NCI-H524 (cell line): ENCODE data around the gene ZBTB7C.

Experiments used
- DNase-seq, 2 experiments: peaks; one replicate each; lab custom pipeline; 2025; lab: John Stamatoyannopoulos, UW

The ZBTB7C gene

DNA sequence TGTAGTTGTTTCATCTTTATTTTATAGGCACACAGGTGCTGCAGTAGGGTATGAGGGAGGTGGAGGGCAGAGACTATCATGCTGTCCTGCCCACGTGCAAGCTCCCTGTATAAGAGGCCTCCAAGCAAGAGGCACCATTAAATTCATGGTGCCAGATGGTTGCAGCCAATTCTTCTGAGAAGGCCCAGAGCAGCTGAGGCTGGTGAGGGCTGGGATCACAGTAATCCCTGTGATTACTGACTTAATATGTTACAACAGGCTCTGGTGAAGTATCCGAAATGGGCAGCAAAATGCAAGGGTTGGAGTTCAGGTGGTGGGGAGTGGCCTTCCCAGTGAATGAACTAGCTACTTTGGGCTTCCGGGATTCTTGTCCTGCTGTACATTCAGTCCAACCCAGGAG, 286.8 kb downstream of the ZBTB7C start:
- peak; percentile 97 for DNase-seq

DNA sequence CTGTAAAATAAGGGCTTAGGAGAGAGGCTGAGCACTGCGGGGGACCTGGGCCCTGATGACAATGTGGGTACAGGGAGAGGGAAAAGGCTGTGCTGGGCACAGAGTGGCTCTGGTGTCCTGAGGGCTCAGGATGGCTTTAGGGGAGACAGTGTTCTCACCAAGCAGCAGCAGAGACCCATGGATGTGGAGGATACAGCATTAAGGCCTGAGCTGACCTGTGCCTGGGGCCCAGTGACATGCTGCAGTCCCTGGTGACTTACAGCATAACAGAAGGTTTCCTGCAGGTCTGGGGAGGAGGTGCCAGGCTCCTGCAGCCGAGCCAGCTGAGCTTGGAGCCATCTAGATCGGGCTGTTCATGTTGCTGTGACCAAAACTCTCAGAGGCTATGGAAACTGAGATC, 287.4 kb downstream of the ZBTB7C start:
- peak in 1 of 2 experiments; percentile 41 for DNase-seq

DNA sequence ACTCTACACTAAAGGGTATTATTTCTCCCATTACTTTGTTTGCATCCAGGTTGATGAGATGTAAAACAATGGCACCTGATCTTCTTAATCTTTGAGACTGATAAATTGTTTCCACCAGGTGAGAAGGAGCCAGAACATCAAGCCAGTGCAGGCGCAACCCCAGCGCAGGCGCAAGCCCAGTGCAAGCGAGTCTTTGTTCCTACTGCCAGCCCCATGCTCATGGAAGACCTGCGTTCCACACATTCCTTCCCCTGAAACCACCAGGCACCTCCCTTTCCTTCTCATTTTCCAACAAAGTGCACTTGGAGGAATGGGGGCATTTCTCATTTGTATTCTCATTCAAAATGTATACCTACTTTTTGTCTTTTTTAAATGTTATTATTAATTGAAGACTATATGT, 290.0 kb downstream of the ZBTB7C start:
- no peak for DNase-seq

DNA sequence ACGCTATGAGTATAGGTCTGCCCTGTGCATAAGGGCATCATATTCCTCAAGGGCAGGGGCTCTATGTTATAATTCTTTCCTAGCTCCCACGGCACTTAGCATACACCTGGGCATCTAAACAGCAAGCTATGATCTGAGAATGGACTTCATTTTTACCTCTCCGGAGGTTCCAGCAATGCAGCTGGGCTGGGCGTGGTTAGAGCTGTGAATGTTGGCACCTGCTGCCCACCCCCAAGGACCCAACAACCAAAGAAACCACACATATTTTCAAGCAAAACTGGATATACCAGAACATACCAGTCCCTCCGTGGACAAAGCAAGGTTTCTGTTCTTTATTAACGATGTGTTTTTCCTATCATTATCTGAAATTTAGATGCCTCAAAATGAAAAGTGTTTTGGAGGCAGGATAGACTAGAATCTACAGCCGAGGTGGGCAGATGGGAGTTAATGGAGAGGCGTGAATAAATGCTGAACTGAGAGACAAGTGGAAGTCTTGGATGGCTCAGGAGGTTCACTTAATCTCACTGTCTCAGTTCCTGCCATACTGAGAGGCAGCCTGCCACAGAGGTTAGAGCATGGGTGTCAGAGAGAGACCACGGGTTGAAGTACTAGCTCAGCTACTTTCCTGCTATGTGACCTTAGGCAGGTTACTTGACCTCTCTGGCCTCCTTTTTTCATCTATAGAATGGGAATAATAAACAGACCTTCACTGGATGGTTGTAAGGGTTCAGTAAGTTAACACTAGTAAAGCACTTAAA, 292.1 kb downstream of the ZBTB7C start:
- peak in 1 of 2 experiments; percentile 49 for DNase-seq

DNA sequence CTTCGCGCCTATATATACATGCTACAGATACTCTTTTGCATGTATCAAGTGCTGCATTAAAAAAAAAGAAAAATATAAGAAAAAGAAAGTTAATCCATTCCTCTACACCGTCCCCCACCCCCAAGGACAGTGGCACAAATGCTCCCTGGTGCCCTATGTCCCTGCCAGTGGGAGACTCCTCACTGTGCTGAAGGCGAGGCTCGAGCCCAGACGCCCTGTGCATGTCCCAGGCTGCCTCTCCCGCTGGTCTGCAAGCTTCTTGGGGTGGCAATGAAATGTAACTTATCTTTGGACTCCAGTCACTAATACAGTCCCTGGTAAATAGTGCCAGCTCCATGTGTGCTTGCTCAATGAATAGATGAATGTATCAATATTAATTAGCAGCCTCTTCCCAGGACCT, 293.2 kb downstream of the ZBTB7C start:
- no peak for DNase-seq

DNA sequence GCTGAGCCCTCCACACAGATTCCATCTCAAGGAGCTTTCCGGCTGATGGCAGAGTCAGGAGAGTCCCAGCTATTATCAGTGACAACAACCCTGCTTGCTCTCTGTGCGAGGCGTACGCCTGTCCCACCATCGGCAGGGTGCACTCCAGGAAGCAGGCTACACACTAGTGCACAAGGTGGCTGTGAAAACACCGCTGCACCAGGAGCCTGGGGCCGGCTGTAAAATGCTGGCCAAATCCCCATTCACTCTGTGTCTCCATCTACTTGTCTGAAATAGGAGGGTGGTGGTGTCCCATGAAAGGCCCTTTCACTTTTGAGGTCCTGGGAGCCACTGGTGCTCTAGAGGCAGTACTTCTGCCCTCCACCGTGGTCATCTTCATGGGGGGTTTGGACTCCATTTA, 295.5 kb downstream of the ZBTB7C start:
- no peak for DNase-seq

DNA sequence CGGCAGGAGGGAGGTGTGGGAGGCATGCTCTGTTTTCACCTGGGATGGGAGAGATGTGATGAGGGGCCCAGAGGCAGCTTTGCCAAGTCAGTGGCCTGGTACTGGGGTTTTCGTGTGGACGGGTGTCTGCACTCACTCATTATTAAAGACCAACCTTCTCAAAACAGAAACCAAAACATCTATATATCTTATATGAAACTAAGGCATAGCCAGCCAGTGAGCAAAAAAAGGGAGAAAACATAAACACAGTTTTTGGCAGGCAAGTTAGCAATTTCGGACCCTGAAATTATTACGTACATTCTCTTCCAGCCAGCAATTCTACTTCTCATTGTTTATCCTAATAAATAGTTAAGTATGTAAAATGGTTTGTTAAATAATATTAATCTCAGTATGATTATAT, 297.6 kb downstream of the ZBTB7C start:
- no peak for DNase-seq

DNA sequence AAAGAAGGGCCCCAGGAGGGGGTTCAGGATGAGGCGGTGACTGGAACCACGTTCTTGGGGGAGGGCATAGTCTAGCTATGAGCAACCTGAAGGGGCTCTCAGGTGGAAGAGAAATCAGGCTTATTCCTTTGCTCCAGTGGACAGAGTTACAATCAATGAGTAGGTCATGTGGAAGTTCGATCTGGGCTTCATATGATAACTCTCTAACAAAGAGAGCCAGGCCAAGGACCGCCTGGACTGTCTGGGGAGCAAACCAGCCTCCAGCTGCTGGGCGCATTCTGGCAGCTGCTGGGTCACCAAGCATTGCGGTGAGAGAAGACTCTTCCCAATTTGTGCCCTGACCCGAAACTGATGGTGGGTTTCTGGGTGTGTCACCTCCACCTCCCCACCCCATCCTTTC, 298.4 kb downstream of the ZBTB7C start:
- DNase-seq = no peak

DNA sequence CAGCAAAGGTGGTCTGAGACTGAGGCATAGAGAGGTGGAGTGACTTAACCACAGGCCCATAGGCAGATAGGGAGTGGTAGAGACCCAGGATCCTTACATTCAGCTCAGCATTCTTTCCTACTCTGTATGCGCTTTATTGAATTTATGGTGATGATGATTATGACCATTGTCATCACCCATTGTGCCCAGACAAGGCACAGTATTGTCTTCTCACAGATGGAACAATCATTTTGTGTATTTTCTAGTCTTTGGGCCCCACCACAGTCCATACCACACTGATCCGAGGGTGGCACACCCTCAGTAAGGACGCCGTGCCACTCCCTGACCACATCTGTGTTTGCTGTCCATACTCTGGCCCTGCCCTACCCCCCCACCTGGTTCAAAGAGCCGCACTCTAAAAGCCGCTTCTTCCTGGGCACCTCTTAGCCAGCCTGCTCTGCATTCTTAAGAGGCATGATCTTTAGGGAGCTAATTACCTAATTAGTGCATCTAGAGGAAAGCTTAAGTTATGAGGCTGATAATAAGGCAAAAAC, 299.2 kb downstream of the ZBTB7C start:
- peak; percentile 10 to 53 for DNase-seq

DNA sequence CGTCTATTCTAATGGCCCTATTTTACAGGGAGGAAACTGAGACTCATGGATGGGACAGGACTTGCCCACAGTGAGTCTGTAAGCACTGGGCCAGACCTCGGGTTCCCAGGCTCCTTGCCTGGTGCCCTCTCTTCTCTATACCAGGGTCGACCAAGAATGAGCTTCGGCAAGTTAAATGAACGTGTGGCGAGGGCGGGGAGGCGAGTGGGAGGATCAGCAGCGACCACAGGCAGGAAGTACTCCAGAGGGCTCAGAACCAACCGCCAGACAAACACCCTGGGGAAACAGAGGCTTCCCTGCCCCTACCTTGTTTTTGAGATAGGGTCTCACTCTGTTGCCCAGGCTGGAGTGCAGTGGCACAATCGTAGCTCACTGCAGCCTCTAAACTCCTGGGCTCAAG, 301.0 kb downstream of the ZBTB7C start:
- no peak for DNase-seq

DNA sequence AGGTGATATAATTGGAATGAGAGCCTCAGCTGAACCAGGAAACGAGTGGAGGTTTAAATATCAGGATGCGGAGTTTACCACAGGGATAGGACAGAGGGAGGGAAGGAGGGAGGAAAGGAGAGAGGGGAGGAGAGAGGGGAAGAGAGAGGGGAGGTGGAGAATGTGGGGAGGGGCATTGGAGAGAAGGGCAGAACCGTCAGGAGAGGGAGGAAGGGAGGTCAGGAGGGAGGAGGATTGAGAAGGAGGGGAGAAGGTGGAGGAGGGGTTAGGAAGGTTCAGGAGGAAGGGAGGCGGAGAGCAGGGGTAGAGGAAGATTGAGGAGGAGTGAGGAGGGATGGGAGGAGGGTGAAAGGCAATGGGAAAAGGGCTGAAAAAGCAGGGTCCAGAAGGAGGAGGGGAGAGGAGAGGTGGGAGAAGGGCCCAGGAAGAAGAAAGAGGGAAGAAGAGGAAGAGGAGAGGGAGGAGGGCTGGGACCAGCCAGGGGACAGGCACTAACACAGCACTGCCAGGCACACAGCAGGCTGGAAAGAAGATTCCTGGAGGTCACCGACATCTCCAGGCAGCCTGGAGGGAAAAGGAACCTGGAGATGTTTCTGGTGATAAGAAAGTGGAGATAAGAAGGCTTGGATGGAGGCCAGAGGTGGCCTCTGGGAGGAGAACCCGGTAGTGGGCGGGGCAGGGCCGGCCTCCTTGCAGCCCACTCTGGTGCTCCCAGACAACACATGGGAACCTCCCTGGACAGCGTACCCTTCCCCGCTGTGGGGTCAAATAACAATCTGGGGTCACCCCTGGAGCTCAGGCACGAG, 302.0 kb downstream of the ZBTB7C start:
- no peak for DNase-seq

DNA sequence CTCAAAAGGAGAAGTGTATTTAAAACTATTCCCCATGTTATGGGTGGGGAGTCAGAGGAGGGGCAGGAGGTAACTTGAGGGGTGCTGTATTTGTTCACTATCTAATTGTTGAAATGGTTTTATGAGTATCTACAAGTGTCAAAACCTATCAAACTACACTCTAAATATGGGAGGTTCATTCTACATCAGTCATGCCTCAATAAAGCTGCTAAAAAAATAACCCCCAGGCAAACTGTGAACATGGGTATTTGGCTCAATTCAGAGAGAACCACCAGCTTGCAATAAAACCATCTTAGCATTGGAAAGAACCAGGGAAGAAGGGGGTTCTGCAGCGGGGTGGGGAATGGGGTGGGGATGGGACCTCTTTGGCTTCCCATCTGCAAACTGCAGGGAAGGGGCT, 302.7 kb downstream of the ZBTB7C start:
- no peak for DNase-seq

DNA sequence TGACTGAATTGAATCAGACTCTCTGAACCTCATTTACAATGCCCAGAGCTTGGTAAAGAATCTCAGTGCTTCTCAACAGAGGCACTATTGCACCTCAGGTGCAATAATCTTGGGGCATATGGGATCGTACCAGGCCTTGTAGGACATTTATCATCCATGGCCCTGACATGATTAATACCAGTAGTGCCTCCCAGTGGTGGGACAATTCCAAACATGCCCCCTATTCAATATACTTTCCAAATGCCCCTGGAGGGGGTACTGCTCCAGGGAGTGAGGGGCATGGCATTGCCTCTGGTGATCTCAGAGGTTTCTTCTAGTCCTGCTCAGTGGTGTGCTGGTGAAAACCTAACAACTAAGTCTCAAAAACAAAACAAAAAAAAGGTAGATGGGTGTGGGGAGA, 303.9 kb downstream of the ZBTB7C start:
- DNase-seq = peak; percentile 23 to 64

DNA sequence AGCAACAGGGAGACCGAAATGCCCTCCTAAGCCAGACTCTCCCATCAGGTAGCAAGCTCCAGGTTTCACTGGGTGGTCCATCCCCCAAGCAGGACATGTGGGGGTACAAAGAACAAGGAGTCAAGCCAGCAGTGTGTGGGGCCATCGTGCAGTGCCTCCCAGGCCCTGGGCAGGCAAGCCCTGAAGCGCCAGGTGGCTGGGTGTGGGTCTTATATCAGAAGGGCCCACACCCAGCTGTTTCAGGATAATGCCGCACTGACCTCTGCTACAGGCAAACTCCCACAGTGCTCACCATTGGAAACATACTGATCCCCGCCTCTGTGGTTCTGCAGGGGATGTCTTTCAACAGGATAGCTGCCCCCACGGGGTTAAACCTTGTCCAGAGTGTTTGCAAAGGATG, 304.5 kb downstream of the ZBTB7C start:
- peak; percentile 33 to 85 for DNase-seq

DNA sequence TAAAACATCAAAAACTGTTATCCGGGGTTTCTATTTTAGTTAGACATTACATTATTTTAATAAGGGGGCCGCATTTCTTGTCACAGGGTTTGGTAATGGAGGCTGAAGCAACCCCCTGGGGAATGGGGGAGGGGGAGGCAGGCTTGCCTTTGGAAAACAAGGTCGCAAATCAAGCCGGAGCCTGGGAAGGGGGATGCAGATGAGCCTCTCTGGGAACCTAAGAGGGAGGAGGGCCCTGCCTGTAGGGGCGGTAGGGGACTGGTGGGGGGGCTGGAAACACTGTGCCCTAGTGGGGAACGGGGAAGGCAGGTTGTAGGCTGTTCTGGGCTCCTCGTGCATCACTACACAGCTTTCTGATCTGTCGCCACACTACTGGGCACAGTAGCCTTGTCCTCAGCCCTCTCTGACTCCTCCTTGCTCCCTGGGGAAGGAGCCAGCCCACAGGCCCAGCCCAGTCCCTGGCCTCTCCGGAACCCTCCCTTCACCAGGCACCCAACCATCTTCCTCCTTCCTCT, 308.5 kb downstream of the ZBTB7C start:
- peak; percentile 66 to 72 for DNase-seq

DNA sequence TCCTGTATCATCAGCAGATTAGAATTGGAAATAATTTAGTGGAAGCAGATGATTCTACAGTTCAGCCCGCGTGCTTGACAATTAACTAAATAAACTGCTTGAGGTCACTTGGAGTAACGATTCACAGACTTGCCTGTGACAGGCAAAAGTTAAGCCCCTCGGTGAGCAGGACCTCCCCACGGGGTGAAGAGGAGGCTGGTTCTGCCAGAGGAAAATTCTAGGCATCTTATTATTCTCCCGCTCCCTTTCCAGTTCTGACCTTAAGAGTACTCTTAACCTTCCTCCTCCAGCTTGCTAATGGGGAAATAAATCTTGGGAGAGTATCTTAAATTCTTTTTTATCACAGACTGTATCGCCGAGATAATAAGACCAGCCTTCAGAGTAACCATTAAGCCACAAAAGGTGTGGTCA, 309.0 kb downstream of the ZBTB7C start:
- DNase-seq = peak in 1 of 2 experiments; percentile 19

DNA sequence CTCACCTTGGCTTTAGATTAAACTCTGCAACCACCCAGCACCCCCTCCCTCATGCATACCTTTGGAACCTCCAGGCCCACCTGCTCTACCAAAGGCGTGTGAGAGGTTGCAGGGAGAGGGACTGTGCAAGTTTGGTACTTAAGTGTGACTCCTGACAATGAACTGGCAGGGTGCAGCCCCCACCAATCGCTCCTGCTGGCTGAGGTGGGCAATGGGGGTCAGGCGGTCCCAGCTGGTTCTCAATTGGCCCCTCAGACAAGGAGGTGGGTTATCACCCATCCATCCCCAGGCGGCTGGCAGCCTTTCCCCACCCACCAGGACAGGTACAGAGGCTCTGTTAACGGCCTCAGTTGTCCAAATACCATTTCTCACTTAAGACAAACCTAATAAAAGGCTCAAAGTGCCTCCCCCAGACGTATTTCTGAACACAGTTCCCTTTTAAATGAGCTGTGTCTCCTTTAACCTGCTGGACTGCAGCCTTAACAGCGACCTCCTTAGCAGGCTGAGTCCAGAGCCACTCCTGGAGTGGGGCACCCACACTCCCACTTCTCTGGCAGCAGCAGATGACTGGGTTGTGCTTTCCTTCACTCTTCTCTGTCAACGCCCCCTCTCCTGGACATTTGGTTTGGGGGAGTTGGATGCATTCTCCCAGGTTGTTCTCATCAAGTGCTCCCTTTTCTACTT, 309.6 kb downstream of the ZBTB7C start:
- DNase-seq = no peak

DNA sequence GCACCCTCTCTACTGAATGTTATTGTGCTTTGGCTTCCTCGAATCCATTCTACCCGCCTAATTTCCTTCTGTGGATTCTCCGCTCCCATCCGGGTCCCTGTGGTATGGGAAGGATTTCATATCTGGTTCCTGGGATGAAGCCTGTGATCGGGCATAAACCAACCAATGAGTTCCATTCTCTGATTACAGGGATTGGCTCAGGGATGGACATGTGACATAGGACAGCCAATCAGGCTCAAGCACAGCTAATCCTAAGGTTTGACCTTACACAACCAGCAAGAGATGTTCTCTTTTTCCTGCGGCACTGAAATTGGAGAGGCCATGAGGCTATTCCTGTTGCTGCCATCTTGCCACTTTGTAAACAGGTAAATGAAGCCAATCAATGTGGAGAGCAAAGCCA, 310.6 kb downstream of the ZBTB7C start:
- no peak for DNase-seq

DNA sequence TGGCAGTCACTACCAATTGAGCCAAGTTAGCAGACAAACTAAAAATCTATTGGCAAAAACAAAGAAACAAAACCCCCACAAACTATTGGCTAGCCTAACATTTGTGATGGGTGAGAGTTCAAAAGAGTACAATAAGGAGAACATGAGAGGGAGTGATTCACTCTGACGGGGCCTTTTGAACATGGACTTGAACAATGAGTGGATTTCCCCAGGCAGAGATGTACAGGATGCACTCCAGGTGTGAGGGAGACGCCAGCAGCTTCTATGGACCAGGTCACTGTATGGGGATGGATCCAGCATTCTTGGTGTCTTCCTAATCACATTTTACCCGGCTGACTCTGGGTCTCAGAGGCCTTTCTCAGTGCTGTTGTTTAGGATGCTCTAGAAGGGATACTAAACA, 311.2 kb downstream of the ZBTB7C start:
- no peak for DNase-seq

DNA sequence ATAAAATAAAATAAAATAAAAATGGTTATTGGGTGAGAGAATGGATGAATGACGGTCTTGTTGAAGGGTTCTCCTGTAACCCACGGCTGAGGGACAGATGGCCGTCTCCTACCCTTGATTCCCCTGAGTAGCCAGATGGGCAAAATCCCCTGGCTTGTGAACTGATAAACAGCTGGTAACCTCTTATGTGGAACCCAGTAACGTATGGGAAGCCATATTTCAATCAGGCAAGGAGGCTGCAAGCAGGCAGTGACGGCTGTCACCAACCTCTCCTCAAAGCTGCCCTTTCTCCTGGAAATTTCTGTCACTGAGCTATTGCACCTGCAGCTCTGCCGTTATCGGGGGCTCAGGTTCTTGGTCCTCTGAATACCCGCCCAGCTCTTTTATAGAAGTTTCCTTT, 313.5 kb downstream of the ZBTB7C start:
- peak; percentile 95 to 98 for DNase-seq

DNA sequence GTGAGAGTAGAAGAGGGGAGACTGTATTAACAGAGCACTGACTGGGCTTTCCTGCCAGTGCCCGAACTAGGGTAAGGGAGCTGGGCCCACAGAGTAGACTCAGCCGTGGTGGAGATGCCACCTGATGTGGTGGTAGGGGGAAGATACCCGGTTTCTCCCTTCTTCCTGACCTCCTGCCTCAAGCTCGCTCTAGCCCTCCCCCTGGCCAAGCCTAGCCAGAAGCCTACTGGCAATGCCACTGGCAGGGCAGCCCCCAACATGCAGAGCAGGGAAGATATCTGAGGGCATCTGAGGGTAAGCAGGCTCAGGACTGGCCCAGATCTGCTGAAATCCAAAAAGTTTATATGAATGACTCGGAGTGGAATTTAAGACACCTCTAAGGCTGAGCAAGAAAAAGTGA, 316.1 kb downstream of the ZBTB7C start:
- DNase-seq = no peak

DNA sequence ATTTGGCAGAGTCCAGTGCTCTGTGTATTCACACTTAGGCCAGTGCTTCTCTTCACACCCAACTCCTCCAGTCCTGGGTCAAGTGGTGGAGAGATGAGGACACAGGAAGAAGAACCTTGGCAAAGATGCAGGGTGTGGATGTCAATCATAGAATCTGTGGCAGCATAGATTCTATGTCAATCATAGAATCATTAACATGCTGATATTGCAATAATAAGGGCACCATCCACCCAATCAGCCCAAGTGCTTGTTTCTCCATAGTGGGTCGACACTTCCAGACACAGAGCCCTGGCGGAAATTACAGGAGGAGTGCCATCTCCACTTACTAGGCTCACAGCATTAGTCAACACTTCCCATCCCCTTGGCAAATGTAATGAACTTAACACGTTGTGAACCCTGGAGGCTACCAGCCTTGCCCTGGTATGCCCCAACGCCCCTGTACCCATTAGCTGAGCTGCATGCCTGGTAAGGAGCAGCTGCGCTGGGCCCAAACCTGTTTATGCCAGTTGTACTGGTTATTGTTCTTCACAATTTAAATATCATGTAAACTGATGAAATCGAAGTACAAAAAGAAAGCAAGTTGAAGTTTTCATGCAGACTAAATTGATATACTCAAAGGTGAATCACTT, 317.2 kb downstream of the ZBTB7C start:
- DNase-seq = no peak
